GM12892 (cell line): Measurements from ENCODE around the gene BLTP1.

Source experiments
- POLR2A ChIP-seq: IDR thresholded peaks from 2 replicates; pipeline ENCODE4 v1.6.1; 2011; ENCODE audit warnings: low read depth, low read length, control low read depth
- POLR2AphosphoS5 ChIP-seq: IDR thresholded peaks from 2 replicates; pipeline ENCODE4 v1.6.1; 2011; ENCODE audit warnings: low read depth, low read length, control low read depth
- TAF1 ChIP-seq: IDR thresholded peaks from 2 replicates; pipeline ENCODE4 v1.6.1; 2011; ENCODE audit warnings: low read depth, mild to moderate bottlenecking, control low read depth, low read length, borderline replicate concordance

DNA sequence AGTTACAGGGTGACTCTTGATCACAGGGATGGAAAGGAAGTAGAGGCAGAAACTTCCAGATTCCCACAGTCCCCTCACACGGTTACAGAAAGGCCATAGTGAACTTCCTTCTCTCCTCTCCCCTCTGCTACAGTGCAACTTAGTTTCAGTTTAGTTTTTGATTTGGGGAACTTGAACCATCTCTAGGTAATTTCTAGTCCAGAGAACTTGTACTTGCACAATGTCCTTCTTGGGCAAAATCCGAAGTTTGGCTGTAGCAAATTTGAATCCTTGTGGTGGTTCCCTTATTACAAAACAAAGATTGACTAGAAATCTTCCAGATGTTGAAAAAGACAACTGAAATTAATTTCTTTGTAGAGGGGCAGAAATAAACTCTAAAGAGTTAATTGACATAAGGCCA is 1.2 kb upstream of the BLTP1 start:
- TF ChIP-seq POLR2A = no peak
- no peak for TF ChIP-seq POLR2AphosphoS5
- no peak for TF ChIP-seq TAF1
